GM12878 (cell line): ENCODE data around the gene GDF11. TPM values are rescaled to one million over a fixed set of nuclear protein-coding genes. Genes with fewer than 3 reads are reported as not detected.

ENCODE experiments used
- ATAC-seq: fragments of 200-7000 bp; cut with Tn5 transposase; 3 replicates; pipeline ENCODE4 v1.9.1; 2020; ENCODE audit warnings: mild to moderate bottlenecking, moderate library complexity
- BruUV-seq: library from RNA; stranded (reverse); fragments of 400-500 nt; replicated peaks from 2 replicates; lab custom pipeline; 2021; lab: Mats Ljungman, UMichigan
- CTCF ChIA-PET: fragments of 300-600 bp; sonication (Branson Sonifier 250); formaldehyde crosslinking; extraction: SDS; loops from one replicate; lab custom pipeline; 2021; ENCODE audit warnings: inconsistent platforms; lab: Yijun Ruan, JAX
- POLR2A ChIA-PET: fragments of 350-600 bp; formaldehyde crosslinking; extraction: SDS; loops from one replicate; lab custom pipeline; 2021; ENCODE audit warnings: inconsistent platforms; lab: Charles Lee
- RAD21 ChIA-PET: fragments of 300-600 bp; sonication (Branson Sonifier 250); formaldehyde crosslinking; loops from one replicate; lab custom pipeline; 2023; ENCODE audit warnings: antibody characterized with exemption; ENCODE audit not compliant: unreplicated experiment; lab: Charles Lee
- SMC1A ChIA-PET: fragments of 300-600 bp; sonication (Branson Sonifier 250); formaldehyde crosslinking; loops from one replicate; lab custom pipeline; 2023; ENCODE audit not compliant: unreplicated experiment, uncharacterized antibody; lab: Charles Lee
- DNase-seq: peaks from one replicate; pipeline ENCODE4 v3.0.0-alpha.2; 2011; ENCODE audit warnings: low read depth, low spot score
- FAIRE-seq: peaks from 3 replicates; lab custom pipeline; 2011; peaks lifted over from hg19 to GRCh38; lab: Jason Lieb, UNC
- H2AFZ ChIP-seq: 2 replicates; pipeline ENCODE4 v1.6.0; 2011; ENCODE audit warnings: low read depth, low read length, control low read depth; ENCODE audit not compliant: control insufficient read depth
- H3K27ac ChIP-seq: 2 replicates; pipeline ENCODE4 v1.5.1; 2011; ENCODE audit warnings: control low read depth; ENCODE audit not compliant: control insufficient read depth, insufficient read depth
- H3K27me3 ChIP-seq, 2 experiments: replicated peaks in 1 of 2; 2 replicates each; pipeline versions ENCODE4 v1.6.0 to v1.6.1; 2011; ENCODE audit warnings: low read length in 1 of 2; ENCODE audit not compliant: control insufficient read depth in 2 of 2, insufficient read depth in 2 of 2
- H3K36me3 ChIP-seq, 2 experiments: 2 replicates each; pipeline ENCODE4 v1.5.1; 2011; ENCODE audit warnings: low read length in 1 of 2; ENCODE audit not compliant: control insufficient read depth in 2 of 2, insufficient read depth in 2 of 2
- H3K4me1 ChIP-seq: 2 replicates; pipeline ENCODE4 v1.6.1; 2011; ENCODE audit warnings: mild to moderate bottlenecking, low read length, moderate library complexity, mixed read lengths; ENCODE audit not compliant: control insufficient read depth, insufficient read depth
- H3K4me2 ChIP-seq: 2 replicates; pipeline ENCODE4 v1.6.0; 2011; ENCODE audit warnings: control low read depth; ENCODE audit not compliant: control insufficient read depth, insufficient read depth
- H3K4me3 ChIP-seq: fragments of 200-600 bp; sonication (generic); 2 replicates; pipeline ENCODE4 v1.5.1; 2016
- H3K79me2 ChIP-seq: 2 replicates; pipeline ENCODE4 v1.6.0; 2011; ENCODE audit warnings: low read length; ENCODE audit not compliant: control insufficient read depth, insufficient read depth
- H3K9ac ChIP-seq: 2 replicates; pipeline ENCODE4 v1.8.0; 2011; ENCODE audit warnings: low read length, control low read depth, mixed read lengths; ENCODE audit not compliant: control insufficient read depth, insufficient read depth
- H3K9me3 ChIP-seq: replicated peaks from 3 replicates; pipeline ENCODE4 v1.5.1; 2011; ENCODE audit warnings: mild to moderate bottlenecking, low read length; ENCODE audit not compliant: control insufficient read depth, insufficient read depth
- H4K20me1 ChIP-seq: 2 replicates; pipeline ENCODE4 v1.6.0; 2011; ENCODE audit not compliant: control insufficient read depth, insufficient read depth
- ASH2L ChIP-seq: fragments of 300-600, 200-600 bp; sonication (generic); IDR thresholded peaks from 2 replicates; pipeline ENCODE4 v1.6.1; 2017; ENCODE audit warnings: low read depth, mild to moderate bottlenecking, borderline replicate concordance
- CBX5 ChIP-seq: sonication (generic); IDR thresholded peaks from 2 replicates; pipeline ENCODE4 v1.6.1; 2016; ENCODE audit warnings: low read depth, moderate library complexity, mild to moderate bottlenecking, inconsistent platforms
- FOXM1 ChIP-seq: IDR thresholded peaks from 2 replicates; pipeline ENCODE4 v1.6.1; 2012; ENCODE audit warnings: low read depth, mild to moderate bottlenecking, inconsistent platforms, low read length, moderate library complexity
- GATAD2B ChIP-seq: fragments of 450-650 bp; conservative IDR thresholded peaks from 2 replicates; pipeline ENCODE4 v1.6.1; 2017; ENCODE audit warnings: low read depth, mild to moderate bottlenecking, moderate library complexity
- HCFC1 ChIP-seq: fragments of 150-350 bp; IDR thresholded peaks from 2 replicates; pipeline ENCODE4 v1.6.1; 2014; ENCODE audit warnings: low read length
- KLF5 ChIP-seq: fragments of 450-650 bp; IDR thresholded peaks from 2 replicates; pipeline ENCODE4 v1.6.1; 2014; ENCODE audit warnings: mild to moderate bottlenecking; ENCODE audit not compliant: partially characterized antibody
- MYC ChIP-seq: IDR thresholded peaks from 2 replicates; pipeline ENCODE4 v1.6.1; 2011; ENCODE audit warnings: mild to moderate bottlenecking, low read length, moderate library complexity, inconsistent platforms; ENCODE audit not compliant: insufficient read depth, insufficient replicate concordance, insufficient read length, severe bottlenecking
- NBN ChIP-seq: fragments of 450-650 bp; IDR thresholded peaks from 2 replicates; pipeline ENCODE4 v1.6.1; 2016
- RAD21 ChIP-seq: IDR thresholded peaks from 2 replicates; pipeline ENCODE4 v1.6.1; 2011; ENCODE audit warnings: mild to moderate bottlenecking, low read depth, low read length, moderate library complexity; ENCODE audit not compliant: insufficient read depth
- YBX1 ChIP-seq: fragments of 450-650 bp; IDR thresholded peaks from 2 replicates; pipeline ENCODE4 v1.6.1; 2016; ENCODE audit warnings: antibody characterized with exemption
- WGBS: methylation state at CpG from one replicate; pipeline ENCODE4 v1.1.6; 2016; ENCODE audit warnings: low lambda C conversion rate; ENCODE audit not compliant: insufficient replicate concordance, insufficient coverage; ENCODE audit errors: missing lambda C conversion rate; 5-methylcytosine and 5-hydroxymethylcytosine counted together
- in situ Hi-C: fragments of 300-500 bp; cut with MboI; formaldehyde crosslinking; loops from 9 replicates; pipeline ENCODE4 v1.14.3; 2018; ENCODE audit warnings: mixed read lengths
- intact Hi-C: fragments of 100-400 bp; cut with micrococcal nuclease; formaldehyde crosslinking; loops from one replicate; pipeline ENCODE4 v1.14.2; 2022; ENCODE audit not compliant: unreplicated experiment
- polyA plus RNA-seq, 11 experiments: library from polyadenylated mRNA; depleted of rRNA in 4 of 11; unstranded in 6 of 11; stranded (reverse) in 5 of 11; fragments of >200 nt; fragmentation: Nextera tagmentation in 4 of 11; fragmentation: Illumina TruSeq in 1 of 11; extraction: Ambion mirVana in 4 of 11; extraction: Trizol in 1 of 11; gene quantifications; 1 replicate in 1 of 11; 2 replicates in 10 of 11; pipeline versions ENCODE4 v1.2.1 to v1.2.3, GENCODE V29; 2011 to 2016; ENCODE audit warnings: inconsistent platforms in 2 of 11, missing spikeins in 2 of 11, low read depth in 1 of 11
- total RNA-seq, 4 experiments: library from RNA; depleted of rRNA in 3 of 4; stranded (reverse); fragments of >200 nt in 3 of 4; fragmentation: Illumina TruSeq in 1 of 4; extraction: Trizol in 1 of 4; gene quantifications; 2 replicates each; pipeline versions ENCODE4 v1.2.1 to v1.2.3, GENCODE V29; 2013 to 2021
- TF ChIP-seq, protein P1 (sequence below): fragments of 150-350 bp; IDR thresholded peaks from 2 replicates; pipeline ENCODE4 v1.6.1; 2014; ENCODE audit warnings: mild to moderate bottlenecking, low read depth, low read length
- TF ChIP-seq, protein P2 (sequence below): fragments of 450-650 bp; formaldehyde crosslinking; IDR thresholded peaks from 2 replicates; pipeline ENCODE4 v1.4.0; 2022; ENCODE audit warnings: mild to moderate bottlenecking, moderate library complexity

GDF11 gene
- total and polyA plus RNA-seq, 10 of the 15 experiments (the other 5 are each of a cell fraction or from before 2014, with no cell fraction given): 0.83 to 15.4 (median 4.3) TPM

DNA sequence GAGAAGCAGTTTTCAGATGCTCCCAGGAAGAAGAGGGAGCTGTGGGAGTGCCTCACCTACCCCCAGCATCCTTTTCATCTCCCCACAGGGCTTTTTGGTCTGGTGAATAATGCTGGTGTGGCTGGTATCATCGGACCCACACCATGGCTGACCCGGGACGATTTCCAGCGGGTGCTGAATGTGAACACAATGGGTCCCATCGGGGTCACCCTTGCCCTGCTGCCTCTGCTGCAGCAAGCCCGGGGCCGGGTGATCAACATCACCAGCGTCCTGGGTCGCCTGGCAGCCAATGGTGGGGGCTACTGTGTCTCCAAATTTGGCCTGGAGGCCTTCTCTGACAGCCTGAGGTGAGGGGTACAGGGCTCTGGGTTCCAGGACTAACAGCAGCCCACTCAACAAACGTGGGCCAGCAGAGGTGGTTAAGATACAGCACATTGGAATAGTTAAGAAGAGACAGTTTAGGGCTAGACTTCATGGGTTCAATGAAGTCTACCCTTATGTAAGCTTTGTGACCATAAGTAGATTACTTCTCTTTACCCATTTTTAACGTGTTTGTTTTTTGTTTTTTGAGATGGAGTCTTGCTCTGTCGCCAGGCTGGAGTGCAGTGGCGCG is 21.2 kb upstream of the GDF11 start:
- Histone ChIP-seq H3K9me3 (no peaks in the 10 kb centered on the region), H3K79me2 (peaks cover 8% of the 10 kb centered on the region), H3K4me3 (no peak overlapping the region), H3K4me1 (peaks cover 25% of the 10 kb centered on the region), H2AFZ (no peak overlapping the region), H3K4me2 (no peak overlapping the region), H3K27me3 (no peaks in the 10 kb centered on the region), H4K20me1 (no peaks in the 10 kb centered on the region), H3K36me3 (peaks cover 7% of the 10 kb centered on the region in 2 experiments; a peak in 3 of 4 replicates), H3K9ac (no peak overlapping the region), H3K27ac (no peak overlapping the region)
- ChIA-PET POLR2A (interaction anchor here (0.9 to 1.0 kb wide), 2 partner anchors 16 to 24 kb away, joined by 3 to 4 read pairs; no protein-coding TSS in a partner anchor), RAD21 (interaction anchor here (2.2 to 11.0 kb wide), 2 partner anchors 15 to 65 kb away, joined by 7 to 113 read pairs; no protein-coding TSS in a partner anchor), SMC1A (interaction anchor here (1.1 to 3.5 kb wide), 5 partner anchors 8 to 65 kb away, joined by 3 to 16 read pairs (median 3); no protein-coding TSS in a partner anchor), CTCF (interaction anchor here (0.8 to 11.4 kb wide), 9 partner anchors 8 to 997 kb away, joined by 3 to 205 read pairs (median 5); partner anchors contain the start of genes CD63, ORMDL2 and SARNP)
- BruUV-seq: no TSS peak
- TF ChIP-seq KLF5 (no peak), YBX1 (no peak), RAD21 (no peak), NBN (no peak), ASH2L (no peak), MYC (no peak), HCFC1 (no peak), CBX5 (no peak), FOXM1 (no peak), GATAD2B (no peak)
- TF ChIP-seq, protein P1, sequence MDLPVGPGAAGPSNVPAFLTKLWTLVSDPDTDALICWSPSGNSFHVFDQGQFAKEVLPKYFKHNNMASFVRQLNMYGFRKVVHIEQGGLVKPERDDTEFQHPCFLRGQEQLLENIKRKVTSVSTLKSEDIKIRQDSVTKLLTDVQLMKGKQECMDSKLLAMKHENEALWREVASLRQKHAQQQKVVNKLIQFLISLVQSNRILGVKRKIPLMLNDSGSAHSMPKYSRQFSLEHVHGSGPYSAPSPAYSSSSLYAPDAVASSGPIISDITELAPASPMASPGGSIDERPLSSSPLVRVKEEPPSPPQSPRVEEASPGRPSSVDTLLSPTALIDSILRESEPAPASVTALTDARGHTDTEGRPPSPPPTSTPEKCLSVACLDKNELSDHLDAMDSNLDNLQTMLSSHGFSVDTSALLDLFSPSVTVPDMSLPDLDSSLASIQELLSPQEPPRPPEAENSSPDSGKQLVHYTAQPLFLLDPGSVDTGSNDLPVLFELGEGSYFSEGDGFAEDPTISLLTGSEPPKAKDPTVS: no peak
- TF ChIP-seq, protein P2, sequence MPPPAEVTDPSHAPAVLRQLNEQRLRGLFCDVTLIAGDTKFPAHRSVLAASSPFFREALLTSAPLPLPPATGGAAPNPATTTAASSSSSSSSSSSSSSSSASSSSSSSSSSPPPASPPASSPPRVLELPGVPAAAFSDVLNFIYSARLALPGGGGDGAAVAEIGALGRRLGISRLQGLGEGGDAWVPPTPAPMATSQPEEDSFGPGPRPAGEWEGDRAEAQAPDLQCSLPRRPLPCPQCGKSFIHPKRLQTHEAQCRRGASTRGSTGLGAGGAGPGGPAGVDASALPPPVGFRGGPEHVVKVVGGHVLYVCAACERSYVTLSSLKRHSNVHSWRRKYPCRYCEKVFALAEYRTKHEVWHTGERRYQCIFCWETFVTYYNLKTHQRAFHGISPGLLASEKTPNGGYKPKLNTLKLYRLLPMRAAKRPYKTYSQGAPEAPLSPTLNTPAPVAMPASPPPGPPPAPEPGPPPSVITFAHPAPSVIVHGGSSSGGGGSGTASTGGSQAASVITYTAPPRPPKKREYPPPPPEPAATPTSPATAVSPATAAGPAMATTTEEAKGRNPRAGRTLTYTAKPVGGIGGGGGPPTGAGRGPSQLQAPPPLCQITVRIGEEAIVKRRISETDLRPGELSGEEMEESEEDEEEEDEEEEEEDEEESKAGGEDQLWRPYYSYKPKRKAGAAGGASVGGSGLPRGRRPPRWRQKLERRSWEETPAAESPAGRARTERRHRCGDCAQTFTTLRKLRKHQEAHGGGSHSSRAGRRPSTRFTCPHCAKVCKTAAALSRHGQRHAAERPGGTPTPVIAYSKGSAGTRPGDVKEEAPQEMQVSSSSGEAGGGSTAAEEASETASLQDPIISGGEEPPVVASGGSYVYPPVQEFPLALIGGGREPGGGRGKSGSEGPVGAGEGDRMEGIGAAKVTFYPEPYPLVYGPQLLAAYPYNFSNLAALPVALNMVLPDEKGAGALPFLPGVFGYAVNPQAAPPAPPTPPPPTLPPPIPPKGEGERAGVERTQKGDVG: no peak
- intact Hi-C loops: loop anchor here (1.0 kb wide), 1 partner anchor 61 kb away; no protein-coding TSS in a partner anchor
- in situ Hi-C loops: no loop called here
- no peak for FAIRE-seq
- WGBS: 84% methylated on average over 14 of the region's 14 CpGs
- no peak for ATAC-seq
- no peak for DNase-seq
